NCI-H82 treated with DMSO at 0.1 percent for 48 hours (cell line): ENCODE data around the gene MEOX1.

Experiments
- DNase-seq: peaks from one replicate; lab custom pipeline; 2025; ENCODE audit not compliant: unreplicated experiment; lab: John Stamatoyannopoulos, UW

Gene MEOX1

GRCh38 chr17:43680461-43680860 lies 18.7 kb upstream of the MEOX1 start:
- DNase-seq, result no peak

GRCh38 chr17:43679911-43680310 lies 18.2 kb upstream of the MEOX1 start:
- DNase-seq, result no peak

- DNase-seq, result no peak
These were observed 17.7 kb upstream of the MEOX1 start for GRCh38 chr17:43679401-43679800.

- no peak for DNase-seq
These were observed 14.7 kb upstream of the MEOX1 start for GRCh38 chr17:43676471-43676870.

GRCh38 chr17:43674394-43674793 lies 12.7 kb upstream of the MEOX1 start:
- no peak for DNase-seq

- DNase-seq, result peak; percentile 43
These were observed 12.0 kb upstream of the MEOX1 start for GRCh38 chr17:43673516-43674323.

GRCh38 chr17:43671755-43672519 lies 10.2 kb upstream of the MEOX1 start:
- DNase-seq, result no peak

- DNase-seq, result peak; percentile 28
These were observed 9.4 kb upstream of the MEOX1 start for GRCh38 chr17:43671031-43671692.

GRCh38 chr17:43670645-43671030 lies 8.9 kb upstream of the MEOX1 start:
- DNase-seq, result no peak

- no peak for DNase-seq
These were observed 8.4 kb upstream of the MEOX1 start for GRCh38 chr17:43669971-43670644.

GRCh38 chr17:43667947-43668348 lies 6.2 kb upstream of the MEOX1 start:
- DNase-seq, result no peak

GRCh38 chr17:43667506-43667905 lies 5.8 kb upstream of the MEOX1 start:
- no peak for DNase-seq

- no peak for DNase-seq
These were observed 4.2 kb upstream of the MEOX1 start for GRCh38 chr17:43665937-43666236.

- no peak for DNase-seq
These were observed 3.6 kb upstream of the MEOX1 start for GRCh38 chr17:43665084-43665936.

GRCh38 chr17:43664096-43664495 lies 2.4 kb upstream of the MEOX1 start:
- DNase-seq, result no peak

- DNase-seq, result no peak
These were observed 1.7 kb upstream of the MEOX1 start for GRCh38 chr17:43663383-43663782.

GRCh38 chr17:43662413-43663141 lies 855 bp upstream of the MEOX1 start:
- no peak for DNase-seq

- DNase-seq, result no peak
These were observed 767 bp downstream of the MEOX1 start for GRCh38 chr17:43660816-43661493.
